GM18519 (cell line): ENCODE data around the gene COL12A1.

Source experiments
- ATAC-seq: cut with Tn5 transposase; IDR thresholded peaks from one replicate; pipeline ENCODE4 v1.9.1; 2021; ENCODE audit warnings: mild to moderate bottlenecking, moderate library complexity; ENCODE audit not compliant: unreplicated experiment, low FRiP score

Gene COL12A1

GRCh38 chr6:75108333-75108974 lies 97.4 kb downstream of the COL12A1 start:
- no peak for ATAC-seq

DNA sequence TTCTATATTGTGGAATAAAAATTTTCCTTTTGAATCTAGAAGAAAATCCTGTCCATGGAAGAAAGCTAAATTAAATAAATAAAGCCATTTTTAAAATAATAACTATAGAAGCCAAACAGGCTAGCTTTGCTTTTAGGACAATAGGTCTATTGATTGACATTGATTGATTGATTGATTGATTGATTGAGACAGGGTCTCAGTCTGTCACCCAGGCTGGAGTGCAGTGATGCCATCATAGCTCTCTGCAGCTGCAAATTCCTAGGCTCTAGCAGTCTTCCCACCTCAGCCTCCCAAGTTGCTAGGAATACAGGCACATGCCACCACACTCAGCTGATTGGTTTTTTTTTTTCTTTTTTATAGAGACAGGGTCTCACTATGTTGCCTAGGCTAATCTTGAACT lies 97.9 kb downstream of the COL12A1 start:
- ATAC-seq: no peak

GRCh38 chr6:75106426-75106825 lies 99.4 kb downstream of the COL12A1 start:
- ATAC-seq: no peak

DNA sequence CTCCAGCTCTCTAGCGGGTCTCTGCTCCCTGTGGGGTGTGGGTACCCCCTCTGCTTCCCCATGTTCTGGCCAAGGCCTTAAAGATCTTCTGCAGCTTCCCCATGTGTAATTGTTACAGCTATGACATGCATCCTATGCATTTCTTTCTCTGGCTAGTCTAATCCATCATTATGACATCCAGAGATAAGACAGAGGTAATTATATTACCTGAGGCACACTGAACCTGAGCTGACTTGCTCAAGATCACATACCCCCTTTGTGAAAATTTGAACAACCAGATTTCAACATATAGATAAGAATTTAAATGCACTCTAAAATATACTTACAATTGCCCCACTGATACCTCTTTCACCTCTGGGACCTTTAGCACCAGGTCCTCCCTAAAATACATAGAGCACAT lies 102.4 kb downstream of the COL12A1 start:
- no peak for ATAC-seq

DNA sequence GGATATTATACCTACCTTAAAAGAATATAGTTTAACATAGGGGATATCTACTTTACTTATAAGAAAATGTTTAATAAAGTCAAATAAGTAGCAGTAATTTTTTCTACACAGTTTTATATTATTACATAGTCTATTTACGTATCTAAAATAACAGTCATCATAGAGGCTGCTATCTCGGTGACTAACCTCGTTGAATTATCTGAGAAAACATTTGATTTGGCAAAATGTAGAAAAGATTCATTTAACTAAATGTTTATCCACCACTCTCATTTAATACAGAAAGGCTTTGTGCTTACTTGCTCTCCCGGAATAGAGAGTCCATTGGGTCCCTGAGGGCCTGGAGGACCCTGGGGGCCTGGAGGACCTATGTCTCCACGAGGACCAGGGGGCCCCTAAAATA lies 103.6 kb downstream of the COL12A1 start:
- no peak for ATAC-seq

DNA sequence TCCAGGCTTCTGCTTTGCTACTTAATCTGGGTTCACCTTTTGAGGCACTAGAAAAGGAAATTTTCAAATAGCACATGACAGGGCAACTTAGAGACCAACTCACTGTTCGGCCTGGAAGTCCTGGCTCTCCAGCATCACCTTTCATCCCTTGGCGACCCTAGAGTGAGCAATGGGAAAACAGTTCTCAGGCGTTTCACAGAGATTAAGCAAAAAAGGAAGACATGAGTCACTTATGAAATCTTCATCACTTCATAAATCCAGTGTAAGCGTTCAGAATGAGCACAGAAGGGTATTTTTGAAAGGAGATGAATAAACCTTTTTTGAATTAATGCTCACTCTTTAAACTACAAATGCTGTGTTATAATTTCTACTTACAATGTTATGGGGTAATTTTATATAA lies 104.0 kb downstream of the COL12A1 start:
- ATAC-seq: no peak

DNA sequence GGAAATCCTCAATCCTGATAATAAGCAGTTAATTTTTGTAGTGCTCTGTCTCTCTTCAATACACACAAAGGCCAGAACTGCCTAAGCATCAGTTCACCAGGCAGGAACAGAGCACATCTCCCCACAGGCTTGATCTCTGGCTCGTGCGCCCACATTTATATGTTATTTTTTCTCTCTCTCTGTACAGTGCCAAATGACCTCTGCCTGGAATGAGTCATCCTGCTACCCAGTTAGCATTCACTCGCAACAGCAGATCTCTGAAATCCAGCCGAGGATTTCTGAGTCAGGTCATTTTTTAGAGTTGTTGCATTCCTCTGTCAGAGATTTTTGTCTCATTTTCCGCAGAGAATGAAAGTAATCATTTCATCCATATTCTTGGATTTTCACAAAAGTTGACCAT lies 107.1 kb downstream of the COL12A1 start:
- no peak for ATAC-seq

GRCh38 chr6:75096966-75097365 lies 108.9 kb downstream of the COL12A1 start:
- no peak for ATAC-seq

- no peak for ATAC-seq
Observed at GRCh38 chr6:75094614-75095200, 111.1 kb downstream of the COL12A1 start.

DNA sequence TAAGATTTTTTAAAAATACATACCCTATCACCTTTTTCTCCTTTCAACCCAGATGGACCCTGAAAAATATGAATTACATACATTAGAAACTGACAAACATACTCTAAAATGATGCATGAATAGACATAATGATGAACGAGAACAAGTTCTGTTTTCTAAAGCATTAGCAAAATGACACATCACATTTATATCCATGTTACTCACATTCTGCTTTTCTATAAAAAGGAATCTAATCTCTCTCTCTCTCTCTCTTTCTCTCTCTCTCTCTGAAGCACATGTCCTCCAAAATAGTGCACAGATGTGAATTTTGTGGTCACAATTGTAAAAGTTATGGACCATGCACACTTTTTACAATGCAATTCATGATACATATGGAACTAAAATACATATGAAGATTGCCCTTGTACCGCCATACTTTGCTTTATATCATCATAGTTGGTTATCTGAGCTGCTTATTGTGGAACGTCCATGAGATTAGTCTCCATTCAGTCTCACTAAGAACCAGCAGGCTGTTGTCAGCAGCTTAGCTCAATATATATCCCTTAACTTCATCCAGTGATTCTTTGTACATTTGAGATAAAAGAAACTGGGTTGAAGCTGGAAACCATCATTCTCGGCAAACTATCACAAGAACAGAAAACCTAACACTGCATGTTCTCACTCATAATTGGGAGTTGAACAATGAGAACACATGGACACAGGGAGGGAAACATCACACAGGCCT lies 114.2 kb downstream of the COL12A1 start:
- ATAC-seq: no peak

DNA sequence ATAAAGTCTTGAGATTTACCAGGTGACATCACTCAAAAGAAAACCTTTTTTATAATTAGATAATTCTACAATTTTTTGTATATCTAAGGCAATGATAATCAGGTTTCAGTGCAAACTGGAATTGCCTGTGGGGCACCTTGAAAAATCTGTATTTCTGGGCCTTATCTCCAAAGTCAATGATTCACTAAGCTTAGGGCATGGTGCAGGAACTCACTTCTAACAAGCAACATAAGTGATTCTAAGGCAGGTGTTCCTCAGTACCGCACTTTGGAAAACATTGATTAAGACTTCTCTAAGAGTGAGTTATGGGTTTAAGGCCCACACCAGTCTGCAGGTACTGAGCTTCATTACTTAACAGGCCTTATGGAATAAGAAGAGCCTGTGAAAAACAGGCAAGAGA lies 115.3 kb downstream of the COL12A1 start:
- no peak for ATAC-seq

GRCh38 chr6:75089921-75090320 lies 115.9 kb downstream of the COL12A1 start:
- no peak for ATAC-seq

GRCh38 chr6:75089151-75089897 lies 116.5 kb downstream of the COL12A1 start:
- no peak for ATAC-seq

DNA sequence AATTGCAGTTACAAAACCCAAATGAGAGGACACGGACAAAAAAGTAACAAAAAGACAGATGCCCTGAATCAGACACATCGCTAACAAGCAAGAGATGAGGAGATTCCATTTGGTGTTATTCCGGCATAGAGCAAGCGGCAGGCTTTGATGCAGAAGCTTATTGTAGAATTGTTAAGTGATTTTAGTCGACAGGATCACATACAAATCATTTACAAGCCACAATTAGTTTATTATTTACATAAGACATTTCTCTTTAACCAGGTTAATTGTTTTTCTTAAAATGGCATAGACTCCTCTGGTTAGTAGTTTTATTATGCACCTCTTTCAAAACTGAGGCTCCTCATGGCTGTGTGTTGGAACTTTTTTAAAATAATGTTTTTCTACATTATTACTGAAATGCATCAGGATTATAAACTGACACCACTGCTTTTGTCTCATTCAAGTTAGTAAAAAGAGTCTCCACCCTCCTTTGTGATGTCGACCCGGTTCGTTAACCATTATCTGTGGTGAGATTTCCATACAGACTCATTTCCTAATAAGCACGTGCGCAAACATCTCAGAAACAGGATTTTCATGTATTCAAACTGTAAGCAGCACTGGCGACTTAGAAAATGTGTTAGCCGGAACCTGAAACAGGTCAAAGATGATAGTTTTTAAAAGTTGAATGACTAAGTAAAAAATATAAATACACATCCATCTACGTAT lies 119.8 kb downstream of the COL12A1 start:
- ATAC-seq: no peak

- ATAC-seq: no peak
Observed at GRCh38 chr6:75084872-75085381, 120.9 kb downstream of the COL12A1 start.

DNA sequence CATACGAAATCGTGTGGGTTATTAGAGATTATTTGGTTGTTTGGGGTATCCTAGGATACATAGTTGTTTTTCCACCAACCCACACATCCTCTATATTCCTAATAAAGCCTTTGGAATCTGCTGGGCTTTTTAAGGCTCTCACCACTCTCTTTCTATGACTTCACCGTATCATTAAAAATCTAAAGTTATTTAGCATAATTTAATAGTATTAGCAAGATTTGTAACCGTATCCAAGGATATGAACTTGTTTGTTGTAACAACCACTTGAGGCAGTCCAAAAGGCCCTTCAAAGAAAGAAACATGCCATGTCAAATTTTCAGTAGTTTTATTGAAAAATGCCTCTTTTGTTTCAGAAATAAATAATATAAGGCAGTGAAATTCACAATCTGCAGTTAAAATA lies 121.8 kb downstream of the COL12A1 start:
- ATAC-seq: no peak

GRCh38 chr6:75081921-75082320 lies 123.9 kb downstream of the COL12A1 start:
- no peak for ATAC-seq

GRCh38 chr6:75081047-75081446 lies 124.8 kb downstream of the COL12A1 start:
- no peak for ATAC-seq

DNA sequence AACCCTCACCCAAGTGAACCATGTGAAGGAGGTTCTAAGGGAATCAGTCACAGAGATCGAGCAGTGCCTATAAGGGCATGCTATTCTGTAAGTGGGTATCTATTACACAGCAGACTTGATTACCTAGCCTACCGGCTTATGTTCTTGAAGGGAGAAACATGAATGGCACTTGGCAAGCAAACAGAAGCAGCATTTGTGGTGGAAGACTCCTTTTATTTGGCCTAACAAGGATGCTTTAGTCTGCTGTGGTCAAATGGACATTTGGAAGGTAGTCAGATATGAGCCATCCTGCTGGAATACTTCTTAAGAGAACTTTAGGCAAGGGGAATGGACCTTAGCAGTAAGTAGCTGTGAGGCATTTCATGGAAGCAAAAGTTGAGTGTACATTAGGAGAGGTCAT lies 126.3 kb downstream of the COL12A1 start:
- ATAC-seq: no peak

DNA sequence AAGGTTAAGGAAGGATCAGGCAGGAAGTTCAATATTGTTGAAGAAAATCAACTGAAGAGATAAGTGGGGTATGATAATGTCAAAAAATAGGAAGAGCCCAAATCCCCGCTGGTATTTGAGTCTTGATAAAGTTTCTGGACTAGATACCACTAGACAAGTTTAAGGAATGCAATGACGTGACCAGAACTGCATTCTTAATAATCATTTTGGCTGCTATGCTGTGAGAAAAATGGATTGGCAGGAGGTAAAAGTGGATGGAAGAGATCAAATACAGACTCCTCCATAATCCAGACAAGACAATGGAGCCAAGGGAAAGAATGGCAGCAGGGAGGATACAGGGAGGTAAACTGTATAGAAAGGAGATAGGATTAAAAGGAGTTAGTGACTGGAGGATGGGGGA lies 128.2 kb downstream of the COL12A1 start:
- ATAC-seq: no peak
